Stimulated activated naive CD8-positive, alpha-beta T cell treated with anti-CD3 and anti-CD28 coated beads, Interleukin-15, Interleukin-2, amounts not matched to agents 100 U/mL and 50 U/mL, for 24 hours (primary cell): ENCODE measurements around the gene FLNB.

Experiments used
- ATAC-seq: fragments of 150-1000 bp; cut with Tn5 transposase; one replicate; pipeline ENCODE4 v1.10.0; 2021
- DNase-seq: peaks from one replicate; pipeline ENCODE4 v3.0.0; 2021

FLNB gene

DNA sequence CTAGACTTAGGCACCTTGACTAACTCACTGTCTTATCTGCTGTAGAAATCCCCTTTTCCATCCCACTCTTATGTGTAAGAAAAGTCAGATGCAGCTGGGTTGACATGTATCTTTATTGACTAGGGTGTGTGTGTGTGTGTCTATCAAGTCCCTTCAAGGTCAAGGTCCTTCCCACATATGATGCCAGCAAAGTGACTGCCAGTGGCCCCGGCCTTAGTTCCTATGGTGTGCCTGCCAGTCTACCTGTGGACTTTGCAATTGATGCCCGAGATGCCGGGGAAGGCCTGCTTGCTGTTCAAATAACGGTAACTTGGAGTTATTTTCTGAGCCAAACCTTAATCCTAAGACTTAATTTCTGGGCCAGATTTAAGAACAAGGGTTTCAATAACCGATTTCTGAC is 126.2 kb downstream of the FLNB start:
- ATAC-seq, result no peak

DNA sequence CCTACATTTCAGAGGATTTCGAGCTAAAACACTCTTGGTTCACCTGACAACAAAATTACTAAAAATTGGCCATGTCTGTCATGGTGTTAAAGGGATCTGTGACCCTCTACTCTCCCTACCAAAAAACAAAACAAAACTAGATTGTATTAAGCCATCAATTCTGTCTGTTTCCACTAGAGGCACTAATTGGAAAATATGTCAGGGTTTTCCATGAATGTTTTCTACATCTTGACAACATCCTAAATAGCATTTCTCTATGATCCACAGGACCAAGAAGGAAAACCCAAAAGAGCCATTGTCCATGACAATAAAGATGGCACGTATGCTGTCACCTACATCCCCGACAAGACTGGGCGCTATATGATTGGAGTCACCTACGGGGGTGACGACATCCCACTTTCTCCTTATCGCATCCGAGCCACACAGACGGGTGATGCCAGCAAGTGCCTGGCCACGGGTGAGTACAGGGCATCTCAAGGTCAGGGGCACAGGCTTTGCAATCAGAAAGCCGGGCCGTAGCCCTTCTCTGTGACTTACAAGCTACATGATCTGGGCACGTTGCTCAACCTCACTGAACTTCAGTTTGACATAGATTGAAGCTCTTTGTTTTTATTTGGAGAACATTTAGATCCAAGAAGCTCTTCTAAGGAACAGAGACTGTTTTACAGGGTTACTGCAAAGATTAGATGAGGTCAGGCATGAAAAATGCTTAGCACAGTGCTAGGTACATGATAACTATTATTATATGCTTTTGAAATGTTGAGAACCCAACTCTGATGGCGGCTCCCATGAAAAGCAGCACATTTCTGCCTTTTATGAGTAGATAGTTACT is 127.7 kb downstream of the FLNB start:
- ATAC-seq, result no peak

More for the DNA sequence above, 126.2 kb downstream of the FLNB start:
- DNase-seq, result no peak

DNA sequence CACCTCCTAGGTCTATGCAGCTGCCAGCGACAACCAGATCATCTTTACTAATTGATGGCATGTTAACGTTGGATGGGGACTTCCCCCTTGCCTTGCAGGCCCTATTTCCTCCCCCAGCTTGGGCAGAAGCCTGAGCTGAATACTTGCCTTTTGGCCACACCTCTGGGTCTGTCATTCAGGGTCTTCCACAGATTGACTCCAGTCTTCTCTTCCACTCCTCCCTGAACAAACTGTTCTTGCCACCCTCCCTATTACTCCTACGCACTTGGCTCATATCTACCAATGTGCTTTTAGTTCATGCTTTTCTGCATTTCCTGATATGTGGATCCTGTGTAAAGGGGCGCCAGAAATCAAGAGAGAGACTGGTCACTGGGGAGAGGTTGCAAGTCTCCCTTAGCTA is 129.1 kb downstream of the FLNB start:
- no peak for ATAC-seq

More for the DNA sequence above, 127.7 kb downstream of the FLNB start:
- no peak for DNase-seq

DNA sequence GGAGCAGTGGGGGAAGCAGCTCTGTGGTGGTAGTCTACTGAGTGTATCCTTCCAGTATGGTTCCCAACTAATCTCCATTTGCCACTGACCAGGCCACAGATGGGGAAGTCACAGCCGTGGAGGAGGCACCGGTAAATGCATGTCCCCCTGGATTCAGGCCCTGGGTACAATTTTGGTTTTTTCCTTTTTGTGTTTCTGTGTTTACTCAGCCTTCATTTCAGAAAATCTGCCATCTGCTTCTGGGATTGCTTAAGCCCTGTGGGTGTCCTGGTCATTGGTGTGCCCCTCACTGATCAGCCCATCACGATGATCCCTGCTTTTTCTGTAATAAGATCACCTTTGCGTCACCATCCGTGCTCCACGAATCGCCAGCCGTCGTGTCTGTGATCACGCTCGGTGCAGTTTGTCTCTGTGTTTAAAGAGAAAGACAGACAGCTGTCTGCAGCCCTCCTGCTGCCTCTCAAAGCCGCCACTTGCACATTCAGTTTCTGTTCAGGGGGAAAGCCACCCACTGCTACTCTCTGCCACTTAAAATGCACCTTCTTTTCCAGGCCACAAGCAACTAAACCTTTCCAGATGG is 133.6 kb downstream of the FLNB start:
- no peak for ATAC-seq
- no peak for DNase-seq

More for the DNA sequence above, 129.1 kb downstream of the FLNB start:
- no peak for DNase-seq

DNA sequence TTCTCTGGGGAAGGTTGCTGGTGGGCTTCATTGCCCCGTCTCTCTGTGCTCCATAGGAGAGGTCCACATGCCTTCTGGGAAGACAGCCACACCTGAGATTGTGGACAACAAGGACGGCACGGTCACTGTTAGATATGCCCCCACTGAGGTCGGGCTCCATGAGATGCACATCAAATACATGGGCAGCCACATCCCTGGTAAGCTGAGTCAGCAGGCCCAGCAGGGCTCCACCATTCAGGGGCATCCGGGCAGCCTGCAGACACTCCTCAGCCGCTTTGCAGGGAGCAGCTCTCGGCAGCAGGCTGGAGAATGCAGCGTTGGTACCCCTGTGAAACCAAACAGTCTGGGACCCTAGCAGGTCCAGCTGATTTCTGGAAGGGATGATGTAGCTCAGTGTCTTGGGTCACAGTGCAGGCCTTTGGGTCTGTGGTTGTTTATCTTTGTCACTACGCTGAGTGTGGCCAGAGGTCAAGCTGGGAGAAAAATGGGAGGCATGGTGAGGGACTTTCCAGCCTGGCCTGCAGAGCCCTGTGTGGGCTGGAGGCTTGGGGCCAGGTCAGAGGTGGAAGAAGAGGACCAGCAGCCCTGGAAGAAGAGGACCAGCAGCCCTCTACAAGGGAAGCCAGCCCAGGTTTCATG is 135.3 kb downstream of the FLNB start:
- DNase-seq, result no peak
- ATAC-seq, result no peak

DNA sequence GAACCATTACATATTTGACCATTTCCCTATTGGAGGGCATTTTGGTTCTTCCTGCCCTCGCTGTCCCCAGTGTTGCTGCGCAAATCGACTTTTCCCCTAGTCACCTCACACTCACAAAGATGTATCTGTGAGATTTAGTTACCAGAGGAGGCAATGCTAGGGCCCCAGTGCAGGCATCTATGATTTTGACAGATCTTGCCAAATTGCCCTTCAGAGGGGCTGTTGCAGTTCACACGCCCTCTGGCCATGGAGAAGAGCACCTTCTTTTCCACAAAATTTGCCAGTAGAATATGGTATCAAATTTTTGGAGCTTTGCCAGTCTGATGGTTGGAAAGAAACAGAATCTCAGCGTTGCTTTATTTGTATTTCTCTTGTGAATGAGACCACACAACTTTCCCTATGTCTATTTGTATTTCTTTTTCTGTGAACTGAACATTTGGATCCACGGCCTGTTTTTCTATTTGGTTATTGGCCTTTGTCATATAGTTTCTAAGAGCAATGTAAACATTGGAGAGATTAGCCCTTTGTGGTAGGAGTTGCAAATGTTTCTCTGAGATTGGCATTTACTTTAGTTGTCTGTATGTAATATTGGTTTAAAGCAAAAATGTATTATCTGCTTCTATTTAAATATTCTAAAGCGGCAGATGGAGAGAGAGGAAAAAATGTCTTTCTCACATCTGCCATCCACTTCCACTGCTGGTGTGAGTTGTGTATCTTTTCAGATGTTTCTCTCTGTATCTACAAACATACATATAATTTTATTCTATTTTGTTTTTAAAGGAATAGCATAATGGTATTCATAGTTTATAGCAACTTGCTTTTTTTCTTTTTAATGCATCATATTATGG is 136.5 kb downstream of the FLNB start:
- no peak for DNase-seq
- no peak for ATAC-seq

DNA sequence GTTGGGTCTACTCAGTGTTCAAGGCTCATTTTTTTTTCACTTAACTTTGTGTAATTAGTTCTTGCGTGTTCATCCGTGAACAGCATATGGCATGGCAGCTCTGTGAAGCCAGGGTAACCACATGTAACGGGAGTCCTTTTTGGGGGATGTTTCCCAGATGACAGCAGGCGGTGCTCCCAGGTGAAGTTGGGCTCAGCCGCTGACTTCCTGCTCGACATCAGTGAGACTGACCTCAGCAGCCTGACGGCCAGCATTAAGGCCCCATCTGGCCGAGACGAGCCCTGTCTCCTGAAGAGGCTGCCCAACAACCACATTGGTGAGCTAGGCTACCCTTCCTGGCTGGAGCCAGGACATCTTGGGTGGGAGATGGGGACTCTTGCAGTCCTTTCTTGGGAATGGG is 139.8 kb downstream of the FLNB start:
- no peak for ATAC-seq
- no peak for DNase-seq

DNA sequence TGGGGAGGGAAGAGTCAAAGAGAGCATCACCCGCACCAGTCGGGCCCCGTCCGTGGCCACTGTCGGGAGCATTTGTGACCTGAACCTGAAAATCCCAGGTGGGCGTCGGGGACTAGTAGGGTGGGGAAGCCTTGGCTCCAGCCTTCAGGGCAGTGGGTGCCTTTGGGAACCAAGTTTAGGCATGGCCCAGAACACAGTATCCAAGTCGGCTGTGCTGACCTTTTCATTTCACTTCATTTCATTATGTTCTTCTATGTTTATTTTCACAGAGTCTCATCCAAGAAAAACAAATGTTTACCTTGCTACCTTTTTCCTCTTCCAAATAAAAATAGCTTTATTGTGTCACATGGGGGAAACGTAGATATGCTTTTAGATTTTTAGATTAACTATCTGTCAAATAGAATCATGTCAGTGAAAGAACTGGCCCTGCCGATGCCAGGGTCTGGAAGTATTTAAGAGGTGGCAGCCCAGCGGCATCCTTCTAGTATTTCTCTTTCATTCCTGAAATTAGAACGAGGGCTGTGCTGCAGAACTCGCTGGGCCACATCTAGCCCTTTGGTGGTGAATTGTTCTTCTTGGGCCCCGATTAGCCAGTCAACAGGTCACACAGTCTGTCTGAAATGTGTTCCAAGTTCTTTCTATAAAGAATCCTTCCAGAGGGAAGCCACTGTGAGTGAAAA is 142.0 kb downstream of the FLNB start:
- no peak for ATAC-seq
- no peak for DNase-seq

DNA sequence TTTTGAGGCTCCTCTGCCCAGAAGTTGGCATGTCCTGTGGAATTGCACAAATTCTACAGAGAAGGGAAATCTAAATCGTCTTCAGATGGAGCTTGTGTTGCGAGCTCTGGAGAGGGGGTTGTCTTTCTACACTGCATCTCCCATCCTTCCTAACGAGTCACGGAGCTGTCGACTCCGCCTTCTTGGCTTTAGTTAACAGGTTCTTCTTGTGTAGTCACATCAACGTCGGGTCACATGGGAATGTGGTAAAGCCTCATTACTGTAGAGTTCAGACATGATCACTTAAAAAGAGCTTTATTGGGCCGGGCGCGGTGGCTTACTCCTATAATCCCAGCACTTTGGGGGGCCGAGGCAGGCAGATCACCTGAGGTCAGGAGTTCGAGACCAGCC is 142.6 kb downstream of the FLNB start:
- DNase-seq (no peak), ATAC-seq (no peak)

DNA sequence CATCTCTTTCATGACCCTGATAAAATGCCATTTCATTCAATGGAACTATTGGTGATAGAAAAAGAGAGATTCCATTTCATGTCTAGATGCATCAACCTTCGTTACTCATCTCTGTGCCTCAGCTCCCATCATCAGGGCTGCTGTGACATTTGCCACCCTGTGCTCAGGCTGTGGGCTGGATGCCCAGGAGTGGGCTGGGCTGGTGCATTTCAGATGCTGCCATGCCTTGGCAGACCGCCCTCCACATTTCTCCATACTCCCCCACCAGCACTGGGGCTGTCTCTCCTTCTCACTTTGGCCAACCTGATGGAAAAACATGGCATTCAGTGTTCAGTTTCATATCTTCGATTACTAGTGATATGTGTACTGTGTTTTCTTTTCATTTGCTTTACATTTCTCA is 143.4 kb downstream of the FLNB start:
- ATAC-seq, result no peak
- DNase-seq, result no peak

DNA sequence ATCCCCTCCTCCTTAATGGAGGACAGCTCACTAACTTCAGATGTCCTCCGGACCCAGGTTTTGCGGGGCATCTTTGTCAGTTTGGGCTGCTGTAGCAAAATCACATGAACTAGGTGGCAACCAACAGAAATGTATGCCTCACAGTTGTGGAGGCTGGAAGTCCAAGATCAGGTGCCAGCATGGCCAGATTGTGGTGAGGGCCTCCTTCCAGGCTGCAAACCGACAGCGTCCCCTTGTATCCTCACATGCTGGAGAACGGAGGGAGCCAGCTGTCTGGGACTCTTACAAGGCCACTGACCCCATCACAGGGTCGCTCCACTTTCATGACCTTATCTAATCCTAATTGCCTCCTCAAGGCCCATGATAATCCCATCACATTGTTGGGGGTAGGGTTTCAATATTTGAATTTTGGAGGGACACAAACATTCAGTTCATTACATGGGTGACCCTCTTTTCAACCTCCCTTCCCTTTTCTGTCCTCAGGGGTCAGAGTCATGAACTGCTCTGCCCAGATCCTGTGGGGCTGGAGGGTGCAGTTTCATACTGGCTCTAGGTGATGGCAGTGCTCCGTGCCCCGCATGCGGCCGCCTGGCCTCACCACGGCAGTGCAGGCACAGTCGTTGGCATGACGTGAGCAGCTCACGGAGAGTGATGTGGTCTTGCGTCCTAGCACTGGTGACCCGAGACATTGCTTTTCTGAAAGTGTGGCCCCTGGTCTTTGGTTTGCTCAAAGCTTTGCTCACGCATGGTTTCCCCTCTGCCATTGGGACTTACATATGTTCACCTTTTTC is 144.2 kb downstream of the FLNB start:
- DNase-seq (no peak), ATAC-seq (no peak)

DNA sequence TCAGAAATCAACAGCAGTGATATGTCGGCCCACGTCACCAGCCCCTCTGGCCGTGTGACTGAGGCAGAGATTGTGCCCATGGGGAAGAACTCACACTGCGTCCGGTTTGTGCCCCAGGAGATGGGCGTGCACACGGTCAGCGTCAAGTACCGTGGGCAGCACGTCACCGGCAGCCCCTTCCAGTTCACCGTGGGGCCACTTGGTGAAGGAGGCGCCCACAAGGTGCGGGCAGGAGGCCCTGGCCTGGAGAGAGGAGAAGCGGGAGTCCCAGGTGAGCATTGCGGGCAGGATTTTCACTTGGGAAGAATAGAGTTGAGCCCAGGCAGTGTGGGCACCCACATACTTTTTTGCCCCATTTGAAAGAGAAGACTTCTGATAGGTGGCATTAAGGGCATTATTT is 145.1 kb downstream of the FLNB start:
- ATAC-seq, result no peak

DNA sequence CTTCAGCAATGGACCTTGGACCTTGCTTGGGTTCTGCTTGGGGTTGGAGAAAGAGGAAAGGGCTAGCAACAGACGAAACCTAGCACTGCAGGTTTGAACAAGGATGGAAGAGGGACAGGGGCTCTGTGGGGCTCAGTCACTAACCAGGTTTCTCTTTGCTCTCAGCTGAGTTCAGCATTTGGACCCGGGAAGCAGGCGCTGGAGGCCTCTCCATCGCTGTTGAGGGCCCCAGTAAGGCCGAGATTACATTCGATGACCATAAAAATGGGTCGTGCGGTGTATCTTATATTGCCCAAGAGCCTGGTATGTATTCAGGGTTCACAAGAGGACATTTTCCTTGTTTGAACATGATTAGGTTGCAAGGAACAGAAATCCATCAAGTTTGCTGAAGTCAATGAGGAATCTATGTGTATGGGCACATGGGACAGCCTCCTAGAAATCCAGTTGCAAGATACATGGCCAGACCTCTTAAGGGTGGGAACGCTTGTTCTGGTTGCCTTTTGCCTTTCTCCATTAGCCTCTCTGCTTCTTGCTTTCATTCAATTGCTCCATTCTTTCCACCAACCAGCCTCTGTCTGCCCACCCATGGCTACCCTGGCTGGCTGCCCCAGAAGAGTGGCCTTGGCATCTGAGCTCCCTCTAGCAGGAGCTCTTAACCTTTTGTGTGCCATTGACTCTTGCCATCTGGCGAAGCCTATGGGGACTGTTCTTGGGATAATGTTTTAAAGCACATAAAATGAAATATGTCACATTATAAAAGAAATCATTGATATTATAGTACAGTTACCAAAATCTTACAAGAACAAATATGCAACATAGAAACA is 146.6 kb downstream of the FLNB start:
- ATAC-seq (no peak), DNase-seq (no peak)

More for the DNA sequence above, 145.1 kb downstream of the FLNB start:
- no peak for DNase-seq

DNA sequence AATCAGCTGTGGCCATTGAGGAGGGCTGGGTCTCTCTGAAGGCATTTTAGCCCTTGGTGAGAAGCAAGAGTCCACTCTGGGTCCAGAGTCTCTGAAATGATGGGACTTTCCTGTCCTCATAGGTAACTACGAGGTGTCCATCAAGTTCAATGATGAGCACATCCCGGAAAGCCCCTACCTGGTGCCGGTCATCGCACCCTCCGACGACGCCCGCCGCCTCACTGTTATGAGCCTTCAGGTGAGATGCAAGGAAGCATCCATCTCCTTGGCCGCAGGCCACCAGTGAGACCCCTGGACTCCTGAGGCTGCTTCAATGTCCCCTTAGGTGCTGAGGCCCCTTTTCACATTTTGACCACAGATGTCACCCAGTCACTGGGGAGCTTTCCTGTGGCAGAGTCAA is 147.6 kb downstream of the FLNB start:
- no peak for DNase-seq
- ATAC-seq, result no peak

DNA sequence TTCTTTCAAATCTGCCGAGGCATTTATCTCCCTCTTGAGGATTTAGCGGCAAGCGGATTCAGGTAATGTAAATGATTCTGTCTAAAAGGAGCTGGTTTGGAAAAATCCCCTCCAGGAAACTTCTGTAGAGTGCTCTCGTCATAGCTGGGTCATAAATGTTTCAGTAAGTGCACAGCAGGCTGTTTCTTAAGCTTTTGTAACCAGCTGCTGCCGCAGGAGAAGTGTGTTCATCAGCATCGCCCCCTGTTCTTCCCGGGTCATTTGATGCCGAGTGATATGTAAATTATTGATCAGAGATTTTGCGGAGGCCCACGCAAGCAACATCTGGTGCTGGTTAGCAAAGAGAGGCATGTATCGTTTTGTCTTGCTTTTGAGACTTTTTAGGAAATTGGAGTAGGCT is 149.5 kb downstream of the FLNB start:
- no peak for DNase-seq
- ATAC-seq, result no peak

DNA sequence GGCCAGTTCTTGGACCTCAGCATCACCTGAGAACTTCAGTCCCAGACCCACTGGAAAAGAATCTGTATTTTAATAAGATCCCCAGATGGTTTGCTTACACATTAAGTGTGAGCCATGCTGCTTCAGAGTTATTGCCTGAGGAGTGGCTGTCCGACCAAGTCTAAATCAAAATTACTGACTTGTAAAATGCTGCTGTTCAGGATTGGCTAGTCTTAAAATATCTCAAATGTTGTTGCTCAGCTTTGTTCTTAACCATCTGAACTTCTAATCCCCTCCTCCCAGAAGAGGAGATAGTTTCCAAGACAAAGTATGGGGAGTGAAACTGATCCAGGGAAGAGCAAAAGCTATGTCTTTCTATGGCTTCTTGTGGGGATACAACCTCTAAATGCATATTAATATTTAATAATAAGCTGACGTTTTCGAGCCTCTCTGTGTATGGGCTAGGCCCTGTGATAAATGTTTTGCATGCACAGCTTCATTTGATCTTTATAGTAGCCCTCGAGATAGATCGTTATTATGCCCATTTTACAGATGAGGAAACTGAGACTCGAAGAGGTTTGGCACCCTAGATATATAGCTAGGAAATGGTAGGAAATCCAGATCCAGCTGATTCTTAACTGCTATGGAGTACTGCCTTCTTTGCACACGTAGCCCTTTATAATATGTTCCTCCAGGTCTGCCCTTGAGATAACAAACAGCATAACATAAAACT is 150.4 kb downstream of the FLNB start:
- ATAC-seq, result no peak

DNA sequence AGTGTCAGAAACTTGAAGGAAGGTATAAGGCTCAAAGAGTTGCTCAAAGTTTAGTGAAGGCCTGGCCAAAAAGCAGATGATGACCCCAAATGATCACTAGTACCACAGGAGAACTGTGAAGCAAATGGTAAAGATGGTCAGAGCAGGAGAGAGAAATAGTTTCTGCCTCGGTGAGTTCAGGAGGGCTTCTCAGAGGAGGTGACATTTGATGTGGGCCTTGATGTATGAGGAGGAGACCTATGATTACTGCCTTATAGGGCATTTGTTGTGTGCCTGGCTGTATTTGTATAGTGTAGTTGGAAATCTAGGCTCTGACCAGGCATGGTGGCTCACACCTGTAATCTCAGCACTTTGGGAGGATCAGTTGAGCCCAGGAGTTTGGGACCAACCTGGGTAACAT is 152.2 kb downstream of the FLNB start:
- DNase-seq (no peak), ATAC-seq (no peak)

More for the DNA sequence above, 150.4 kb downstream of the FLNB start:
- DNase-seq, result no peak

DNA sequence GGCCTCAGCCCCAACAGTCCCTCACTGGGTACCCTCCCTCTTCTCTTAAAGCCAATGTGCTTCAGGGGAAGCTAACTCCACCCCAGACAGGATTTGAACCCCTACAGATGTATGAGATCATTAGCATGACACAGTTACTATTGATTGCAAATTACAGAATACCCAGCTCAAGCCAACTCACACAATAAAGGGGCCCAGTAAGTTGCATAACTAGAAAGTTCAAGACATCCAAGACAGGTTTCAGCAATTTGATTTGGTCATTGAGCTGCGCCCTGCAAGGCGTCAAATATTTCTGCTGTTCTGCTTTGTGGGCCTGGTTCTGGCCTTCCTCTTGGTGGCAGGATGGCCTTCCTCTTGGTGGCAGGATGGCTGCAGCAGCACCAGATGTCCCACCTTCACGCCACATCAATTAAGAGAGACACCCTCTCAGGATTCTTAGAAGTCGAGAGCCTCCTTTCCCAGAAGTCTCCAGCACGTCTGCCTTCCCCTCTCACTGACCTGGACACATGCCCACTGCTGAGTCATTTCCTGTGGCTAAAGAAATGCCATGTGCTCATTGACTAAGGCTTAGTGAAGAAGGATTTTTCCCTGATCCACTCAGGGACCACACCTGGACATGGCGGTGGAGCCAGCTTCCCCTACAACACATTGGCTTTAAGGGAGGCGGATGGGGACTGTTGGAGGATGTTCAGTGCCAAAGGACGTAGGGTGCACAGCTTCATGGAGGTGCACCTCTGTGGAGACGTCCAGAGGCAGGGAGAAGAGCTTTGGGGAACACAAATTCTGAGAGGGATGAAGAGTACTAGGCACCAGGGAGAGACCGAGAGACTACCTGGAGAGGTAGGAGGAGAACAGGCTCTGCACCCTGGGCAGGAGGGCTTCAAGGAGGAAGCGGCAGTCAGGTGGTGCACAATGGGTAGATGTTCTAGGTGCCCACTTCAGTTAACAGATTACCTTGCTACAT is 153.5 kb downstream of the FLNB start:
- DNase-seq (no peak), ATAC-seq (no peak)
